ENCODE results near the gene MLST8. TPM values are rescaled to one million over a fixed set of nuclear protein-coding genes. Genes with fewer than 3 reads are reported as not detected.

The MLST8 gene
- total RNA-seq, 2 donors from 2014 or later = 49.5 to 52.2 TPM

- Mint-ChIP-seq H3K27ac (no peak overlapping the region), H3K36me3 (peaks cover 0 to 7% of the 10 kb centered on the region in 2 donors), H3K9me3 (no peaks in the 10 kb centered on the region)
- no peak for DNase-seq (ENCODE audit: low spot score in 2 of 2)
- ATAC-seq = no peak
Measured at GRCh38 chr16:2170080-2170479, 35.2 kb upstream of the MLST8 start.

DNA sequence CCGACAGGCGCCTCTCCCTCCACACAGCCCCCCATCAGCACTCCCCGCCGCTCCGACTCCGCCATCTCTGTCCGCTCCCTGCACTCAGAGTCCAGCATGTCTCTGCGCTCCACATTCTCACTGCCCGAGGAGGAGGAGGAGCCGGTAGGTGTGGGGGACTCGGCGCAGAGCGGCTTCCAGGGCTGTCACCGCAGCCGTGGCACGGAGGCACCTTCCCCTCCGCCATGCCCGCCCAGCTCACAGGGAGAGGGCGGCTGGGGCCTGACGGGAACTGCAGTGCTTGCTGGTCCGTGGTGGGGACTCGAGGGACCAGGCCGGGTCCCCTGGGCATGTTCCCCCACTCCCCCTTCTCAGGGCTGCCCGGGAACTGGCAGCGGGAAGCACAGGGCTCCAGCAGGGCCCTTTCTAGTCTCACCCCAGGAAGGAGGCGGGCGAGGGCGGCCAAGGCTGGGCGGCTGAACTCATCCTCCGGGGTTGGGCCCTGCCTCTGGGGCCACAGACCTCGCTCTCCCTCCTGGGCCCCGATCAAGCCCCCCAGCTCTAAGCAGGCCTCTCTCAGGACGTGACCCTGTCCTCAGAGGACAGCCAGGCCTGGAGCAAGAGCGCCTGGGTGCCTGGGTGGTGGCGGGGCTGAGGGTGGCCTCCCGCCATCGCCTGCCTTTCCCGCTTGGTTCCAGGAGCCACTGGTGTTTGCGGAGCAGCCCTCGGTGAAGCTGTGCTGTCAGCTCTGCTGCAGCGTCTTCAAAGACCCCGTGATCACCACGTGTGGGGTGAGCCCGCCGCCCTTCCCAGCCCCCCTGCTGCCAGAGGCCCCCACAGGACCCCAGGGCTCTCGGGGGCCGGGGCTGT is 34.4 kb upstream of the MLST8 start:
- Mint-ChIP-seq H3K9me3 (no peaks in the 10 kb centered on the region), H3K27ac (no peak overlapping the region), H3K36me3 (peaks cover 0 to 5% of the 10 kb centered on the region in 2 donors)
- ATAC-seq (no peak), DNase-seq (ENCODE audit: low spot score in 2 of 2) (no peak)

- Mint-ChIP-seq H3K27ac (no peak overlapping the region), H3K36me3 (no peaks in the 10 kb centered on the region), H3K9me3 (no peaks in the 10 kb centered on the region)
- DNase-seq (ENCODE audit: low spot score in 2 of 2) (no peak), ATAC-seq (no peak)
Measured at GRCh38 chr16:2171601-2172178, 33.6 kb upstream of the MLST8 start.

- ATAC-seq = no peak
- Mint-ChIP-seq H3K9me3 (no peaks in the 10 kb centered on the region), H3K27ac (no peak overlapping the region), H3K36me3 (no peaks in the 10 kb centered on the region)
- DNase-seq (ENCODE audit: low spot score in 2 of 2) = no peak
Measured at GRCh38 chr16:2172688-2173335, 32.4 kb upstream of the MLST8 start.

DNA sequence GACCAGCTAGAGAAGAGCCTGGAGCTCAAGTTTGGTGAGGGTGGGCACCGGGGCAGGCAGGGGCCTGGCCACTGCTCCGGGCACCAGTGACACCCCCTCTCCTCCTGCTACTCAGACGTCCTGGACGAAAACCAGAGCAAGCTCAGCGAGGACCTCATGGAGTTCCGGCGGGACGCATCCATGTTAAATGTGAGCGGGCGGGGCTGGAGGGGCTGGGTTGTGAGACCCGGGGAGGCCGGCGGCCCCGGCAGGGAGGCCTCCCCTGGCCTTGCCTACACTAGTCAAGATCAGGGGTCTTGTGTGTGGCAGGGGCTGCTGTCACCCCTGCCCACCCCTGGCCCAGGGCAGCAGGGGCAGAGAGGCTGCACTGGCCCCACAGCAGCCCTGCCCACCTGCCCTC is 31.9 kb upstream of the MLST8 start:
- Mint-ChIP-seq H3K9me3 (no peaks in the 10 kb centered on the region), H3K27ac (no peak overlapping the region), H3K36me3 (no peaks in the 10 kb centered on the region)
- ATAC-seq (no peak), DNase-seq (ENCODE audit: low spot score in 2 of 2) (no peak)

GRCh38 chr16:2173916-2174315 is 31.3 kb upstream of the MLST8 start:
- Mint-ChIP-seq H3K27ac (peak overlapping the region in 1 of 2 donors; percentile 14), H3K9me3 (no peaks in the 10 kb centered on the region), H3K36me3 (no peaks in the 10 kb centered on the region)
- DNase-seq (ENCODE audit: low spot score in 2 of 2) (no peak), ATAC-seq (no peak)

DNA sequence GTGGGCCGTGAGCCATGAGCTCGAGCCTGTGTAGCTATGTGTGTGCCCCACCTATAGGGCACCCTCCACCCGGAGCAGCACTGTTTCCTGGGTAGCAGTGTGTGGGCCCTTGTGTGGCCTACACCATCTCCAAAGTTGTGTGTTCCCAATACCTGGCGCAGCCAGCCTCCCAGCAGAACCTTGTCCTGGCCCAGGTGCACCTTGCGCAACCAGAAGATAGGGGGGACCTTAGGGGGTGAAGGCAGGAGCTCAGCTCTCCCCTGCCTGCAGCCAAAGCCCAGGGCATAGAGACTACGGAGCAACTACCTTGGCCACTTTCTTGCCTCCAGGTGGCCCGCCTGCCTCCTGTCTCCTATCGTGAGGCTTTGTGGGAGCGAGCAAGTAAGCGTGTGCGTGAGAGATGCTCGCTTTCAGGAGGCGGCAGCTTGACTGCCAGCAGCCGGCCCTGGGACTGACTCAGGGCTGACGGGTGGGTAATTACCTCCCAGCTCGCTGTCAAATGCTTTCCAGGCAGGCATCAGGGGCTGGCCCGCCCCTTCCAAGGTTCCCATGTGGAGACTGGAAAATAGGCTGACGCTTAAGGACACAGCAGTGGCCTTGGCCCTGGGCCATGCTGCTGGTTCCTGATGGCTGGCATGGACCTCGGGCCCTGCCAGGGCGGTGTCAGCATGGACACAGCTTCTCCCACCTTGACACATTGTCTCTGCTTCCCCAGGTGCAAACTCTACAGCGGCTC is 30.7 kb upstream of the MLST8 start:
- DNase-seq (ENCODE audit: low spot score in 2 of 2) (no peak), ATAC-seq (no peak)
- H3K9me3 Mint-ChIP-seq = no peaks in the 10 kb centered on the region
- no peaks in the 10 kb centered on the region for H3K36me3 Mint-ChIP-seq
- H3K27ac Mint-ChIP-seq = no peak overlapping the region

GRCh38 chr16:2175454-2175853 is 29.8 kb upstream of the MLST8 start:
- no peak for ATAC-seq
- H3K27ac Mint-ChIP-seq = no peak overlapping the region

GRCh38 chr16:2176047-2176446 is 29.2 kb upstream of the MLST8 start:
- DNase-seq (ENCODE audit: low spot score in 2 of 2) (no peak), ATAC-seq (no peak)
- no peaks in the 10 kb centered on the region for H3K9me3 Mint-ChIP-seq
- H3K36me3 Mint-ChIP-seq = no peaks in the 10 kb centered on the region
- no peak overlapping the region for H3K27ac Mint-ChIP-seq

More at GRCh38 chr16:2175454-2175853, 29.8 kb upstream of the MLST8 start:
- no peaks in the 10 kb centered on the region for H3K9me3 Mint-ChIP-seq
- no peaks in the 10 kb centered on the region for H3K36me3 Mint-ChIP-seq
- no peak for DNase-seq (ENCODE audit: low spot score in 2 of 2)

GRCh38 chr16:2177101-2177500 is 28.2 kb upstream of the MLST8 start:
- DNase-seq (ENCODE audit: low spot score in 2 of 2) = no peak
- no peak for ATAC-seq
- H3K36me3 Mint-ChIP-seq = no peaks in the 10 kb centered on the region
- no peak overlapping the region for H3K27ac Mint-ChIP-seq
- H3K9me3 Mint-ChIP-seq = no peaks in the 10 kb centered on the region

- ATAC-seq = no peak
- DNase-seq (ENCODE audit: low spot score in 2 of 2) = no peak
- Mint-ChIP-seq H3K9me3 (no peaks in the 10 kb centered on the region), H3K36me3 (no peaks in the 10 kb centered on the region), H3K27ac (no peak overlapping the region)
Measured at GRCh38 chr16:2177561-2177960, 27.7 kb upstream of the MLST8 start.

DNA sequence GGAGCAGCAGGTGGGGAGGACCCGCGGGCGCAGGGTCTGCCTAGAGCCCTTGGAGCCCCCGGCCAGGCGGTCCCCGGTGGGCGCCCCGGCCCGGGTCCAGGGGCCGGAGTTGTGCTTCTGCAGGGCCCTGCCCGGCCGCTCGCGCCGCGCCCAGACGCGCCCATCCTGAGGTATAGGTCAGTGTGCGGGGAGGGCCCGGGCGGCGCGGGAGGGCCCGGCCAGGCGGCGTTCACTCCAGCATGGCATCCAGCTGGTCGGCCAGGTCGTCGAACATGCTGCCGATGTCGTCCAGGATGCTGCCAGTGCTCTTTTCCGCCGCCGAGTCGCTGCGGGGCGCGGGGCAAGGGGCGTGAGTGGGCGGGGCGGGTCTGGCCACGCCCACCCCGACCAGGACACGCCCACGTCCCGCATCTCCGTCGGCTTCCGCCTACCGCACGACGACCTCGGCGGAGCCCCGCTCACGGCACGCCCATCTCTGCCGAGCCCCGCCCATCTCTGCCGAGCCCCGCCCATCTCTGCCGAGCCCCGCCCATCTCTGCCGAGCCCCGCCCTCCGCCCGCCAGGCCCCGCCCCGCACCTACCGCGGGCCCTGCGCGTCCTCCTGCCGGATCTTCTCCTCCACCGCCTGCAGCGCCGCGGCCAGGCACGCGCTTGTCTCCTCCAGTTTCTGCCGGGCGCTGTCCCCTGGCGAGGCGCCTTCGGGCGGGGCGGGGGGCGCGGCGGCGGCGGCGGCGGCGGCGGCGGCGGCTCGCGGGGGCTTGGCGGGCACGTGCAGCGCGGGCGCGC is 26.7 kb upstream of the MLST8 start:
- ATAC-seq (peak; percentile 27 to 63), DNase-seq (ENCODE audit: low spot score in 2 of 2) (peak in 1 of 2 donors; percentile 31)
- Mint-ChIP-seq H3K36me3 (no peaks in the 10 kb centered on the region), H3K27ac (no peak overlapping the region), H3K9me3 (no peaks in the 10 kb centered on the region)

GRCh38 chr16:2179107-2179501 is 26.1 kb upstream of the MLST8 start:
- Mint-ChIP-seq H3K36me3 (no peaks in the 10 kb centered on the region), H3K9me3 (no peaks in the 10 kb centered on the region), H3K27ac (no peak overlapping the region)
- ATAC-seq (no peak), DNase-seq (ENCODE audit: low spot score in 2 of 2) (no peak)

DNA sequence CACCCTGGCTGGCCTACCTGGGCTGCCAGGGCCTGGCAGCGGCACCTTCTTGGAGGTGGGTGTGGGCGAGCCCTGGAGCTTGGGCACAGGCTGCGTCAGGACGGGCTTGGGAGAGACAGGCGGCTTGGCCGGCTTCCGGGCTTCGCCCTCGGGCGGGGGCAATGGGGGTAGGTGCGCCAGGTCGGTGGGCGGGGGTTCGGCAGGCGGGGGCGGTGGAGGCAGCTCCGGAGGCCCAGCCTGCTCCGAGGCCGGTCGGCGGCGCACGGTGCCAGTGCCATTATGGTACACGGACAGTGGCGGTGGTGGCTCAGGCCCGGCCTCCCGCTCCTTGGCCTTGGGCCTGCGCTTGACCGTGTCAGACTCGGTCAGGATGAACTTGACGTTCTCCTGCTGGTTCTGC is 25.7 kb upstream of the MLST8 start:
- Mint-ChIP-seq H3K9me3 (no peaks in the 10 kb centered on the region), H3K27ac (no peak overlapping the region), H3K36me3 (no peaks in the 10 kb centered on the region)
- ATAC-seq = no peak
- DNase-seq (ENCODE audit: low spot score in 2 of 2) = no peak

GRCh38 chr16:2180461-2180860 is 24.8 kb upstream of the MLST8 start:
- no peaks in the 10 kb centered on the region for H3K9me3 Mint-ChIP-seq
- no peak for ATAC-seq
- H3K27ac Mint-ChIP-seq = no peak overlapping the region
- DNase-seq (ENCODE audit: low spot score in 2 of 2) = no peak
- H3K36me3 Mint-ChIP-seq = no peaks in the 10 kb centered on the region

Data from activated naive CD4-positive, alpha-beta T cell treated with anti-CD3 and anti-CD28 coated beads, Interleukin-2, amount 50 U/mL, for 72 hours (primary cell).